Measurements from ENCODE around the gene TNIK.
"Not testable (repeated sequence)": the region's sequence is repeated elsewhere in the genome, so short reads cannot be mapped to it uniquely, and the experiment has no call there.

Gene TNIK

GRCh38 chr3:171123915-171124314 is 336.3 kb downstream of the TNIK start:
- no peak for DNase-seq (ENCODE audit: low read depth)
- no peak for TF ChIP-seq CTCF (conservative IDR thresholded peaks at IDR 0.05; ENCODE audit: low read length)
- no peak overlapping the region for H3K4me3 ChIP-seq (ENCODE audit: low read length)

- DNase-seq (ENCODE audit: low read depth), result no peak
- H3K4me3 ChIP-seq (ENCODE audit: low read length), result no peak overlapping the region
- no peak for TF ChIP-seq CTCF (conservative IDR thresholded peaks at IDR 0.05; ENCODE audit: low read length)
Measured at GRCh38 chr3:171122861-171123260, 337.3 kb downstream of the TNIK start.

- H3K4me3 ChIP-seq (ENCODE audit: low read length), result no peak overlapping the region
- no peak for TF ChIP-seq CTCF (conservative IDR thresholded peaks at IDR 0.05; ENCODE audit: low read length)
- no peak for DNase-seq (ENCODE audit: low read depth)
Measured at GRCh38 chr3:171122240-171122639, 338.0 kb downstream of the TNIK start.

- DNase-seq (ENCODE audit: low read depth), result no peak
- no peak for TF ChIP-seq CTCF (conservative IDR thresholded peaks at IDR 0.05; ENCODE audit: low read length)
- H3K4me3 ChIP-seq (ENCODE audit: low read length), result no peak overlapping the region
Measured at GRCh38 chr3:171121801-171122200, 338.4 kb downstream of the TNIK start.

GRCh38 chr3:171119402-171119801 is 340.8 kb downstream of the TNIK start:
- H3K4me3 ChIP-seq (ENCODE audit: low read length); DNase-seq (ENCODE audit: low read depth): not testable (repeated sequence)

- H3K4me3 ChIP-seq (ENCODE audit: low read length); DNase-seq (ENCODE audit: low read depth): not testable (repeated sequence)
Measured at GRCh38 chr3:171118993-171119392, 341.2 kb downstream of the TNIK start.

GRCh38 chr3:171116824-171117395 is 343.3 kb downstream of the TNIK start:
- H3K4me3 ChIP-seq (ENCODE audit: low read length), result no peak overlapping the region
- TF ChIP-seq CTCF (conservative IDR thresholded peaks at IDR 0.05; ENCODE audit: low read length), result no peak
- no peak for DNase-seq (ENCODE audit: low read depth)

GRCh38 chr3:171116365-171116764 is 343.8 kb downstream of the TNIK start:
- TF ChIP-seq CTCF (conservative IDR thresholded peaks at IDR 0.05; ENCODE audit: low read length), result no peak
- no peak overlapping the region for H3K4me3 ChIP-seq (ENCODE audit: low read length)
- DNase-seq (ENCODE audit: low read depth), result peak; percentile 25
